Measurements from ENCODE around the gene RBM33. TPM values are rescaled to one million over a fixed set of nuclear protein-coding genes. Genes with fewer than 3 reads are reported as not detected.

The RBM33 gene
- total RNA-seq, 1 experiment from 2014 or later, result 81.8 TPM

GRCh38 chr7:155804431-155804831, 160.0 kb downstream of the RBM33 start (continued):
- TF ChIP-seq ZBTB21 (CRISPR knock-in tag; IDR thresholded peaks at IDR 0.05; ENCODE audit: borderline replicate concordance) (no peak), NR3C1 (CRISPR knock-in tag; conservative IDR thresholded peaks at IDR 0.05; ENCODE audit: low read depth) (no peak), MAX (CRISPR knock-in tag; IDR thresholded peaks at IDR 0.05) (no peak), USF1 (CRISPR knock-in tag; IDR thresholded peaks at IDR 0.05) (no peak), CBFB (CRISPR knock-in tag; IDR thresholded peaks at IDR 0.05; ENCODE audit: low read depth) (no peak), GRHL2 (CRISPR knock-in tag; IDR thresholded peaks at IDR 0.05; ENCODE audit: insufficient replicate concordance, severe bottlenecking) (no peak), FOXK1 (CRISPR knock-in tag; IDR thresholded peaks at IDR 0.05) (no peak), EMX1 (CRISPR knock-in tag; IDR thresholded peaks at IDR 0.05) (no peak), AFF4 (CRISPR knock-in tag; IDR thresholded peaks at IDR 0.05; ENCODE audit: borderline replicate concordance) (no peak)

- DNase-seq (ENCODE audit: low spot score) (peak; percentile 85), ATAC-seq (peak; percentile 35)
- Mint-ChIP-seq H3K4me1 (peaks cover 30% of the 10 kb centered on the region), H3K27me3 (ENCODE audit: low read depth) (peaks cover 94% of the 10 kb centered on the region), H3K9me3 (no peaks in the 10 kb centered on the region), H3K4me3 (peak overlapping the region; percentile 61), H3K27ac (no peak overlapping the region), H3K36me3 (no peaks in the 10 kb centered on the region)
- TF ChIP-seq ZNF512 (CRISPR knock-in tag; IDR thresholded peaks at IDR 0.05; ENCODE audit: borderline replicate concordance), result no peak
- TF ChIP-seq ZNF317 (CRISPR knock-in tag; IDR thresholded peaks at IDR 0.05; ENCODE audit: borderline replicate concordance, low read depth), result no peak
- TF ChIP-seq ZNF423 (CRISPR knock-in tag; IDR thresholded peaks at IDR 0.05), result peak; percentile 76
- 0 out of 2 replicates have a peak, but pooled peaks have one; percentile 7 for TF ChIP-seq USF2 (CRISPR knock-in tag; IDR thresholded peaks at IDR 0.05)
- TF ChIP-seq MAX (CRISPR knock-in tag; IDR thresholded peaks at IDR 0.05), result peak; percentile 47; the same call in 1 of the 2 replicates
- peak; percentile 69 for TF ChIP-seq CTCF (IDR thresholded peaks at IDR 0.05)
- TF ChIP-seq ZBTB21 (CRISPR knock-in tag; IDR thresholded peaks at IDR 0.05; ENCODE audit: borderline replicate concordance), result no peak
- TF ChIP-seq HMGXB4 (CRISPR knock-in tag; IDR thresholded peaks at IDR 0.05), result peak; percentile 7; the same call in 1 of the 2 replicates
- POLR2A ChIA-PET, result no interaction called here
- CTCF ChIA-PET, result interaction anchor here (0.5 to 2.2 kb wide), 3 partner anchors 9 to 244 kb away, joined by 3 to 14 read pairs (median 4); no protein-coding TSS in a partner anchor
Observed at GRCh38 chr7:155804897-155805825, 160.7 kb downstream of the RBM33 start.

All from WTC11 (cell line).